GM13976 (cell line): Measurements from ENCODE around the gene MGAT4C.
"Not testable (repeated sequence)": the region's sequence is repeated elsewhere in the genome, so short reads cannot be mapped to it uniquely, and the experiment has no call there.

Experiments used
- DNase-seq: peaks from one replicate; pipeline ENCODE4 v3.0.0; 2012; ENCODE audit warnings: low spot score
- CTCF ChIP-seq: IDR thresholded peaks from 2 replicates; pipeline ENCODE4 v1.5.1; 2012; ENCODE audit warnings: borderline replicate concordance, mild to moderate bottlenecking; ENCODE audit not compliant: insufficient read depth; ENCODE audit errors: extremely low read depth, missing control alignments, control extremely low read depth
- in situ Hi-C: fragments of 300-500 bp; cut with MboI; formaldehyde crosslinking; loops from one replicate; pipeline ENCODE4 v1.12.0; 2022; ENCODE audit warnings: low sequenced_read_pairs, mixed read lengths, inconsistent platforms; ENCODE audit not compliant: unreplicated experiment

Gene MGAT4C

GRCh38 chr12:86081843-86082242, 174.3 kb downstream of the MGAT4C start:
- in situ Hi-C loops, result no loop called here
- no peak for TF ChIP-seq CTCF
- DNase-seq, result no peak

- in situ Hi-C loops, result not testable (repeated sequence)
Observed at GRCh38 chr12:86059052-86059451, 197.1 kb downstream of the MGAT4C start.

GRCh38 chr12:86057092-86057845, 198.9 kb downstream of the MGAT4C start:
- in situ Hi-C loops, result no loop called here
- no peak for DNase-seq

More at GRCh38 chr12:86059052-86059451, 197.1 kb downstream of the MGAT4C start:
- not testable (repeated sequence) for DNase-seq

GRCh38 chr12:86052921-86053320, 203.3 kb downstream of the MGAT4C start:
- no peak for TF ChIP-seq CTCF
- DNase-seq, result no peak
- in situ Hi-C loops, result no loop called here

More at GRCh38 chr12:86057092-86057845, 198.9 kb downstream of the MGAT4C start:
- no peak for TF ChIP-seq CTCF

GRCh38 chr12:86050010-86050409, 206.2 kb downstream of the MGAT4C start:
- in situ Hi-C loops, result no loop called here
- no peak for DNase-seq
- no peak for TF ChIP-seq CTCF

GRCh38 chr12:86044396-86044795, 211.8 kb downstream of the MGAT4C start:
- in situ Hi-C loops, result no loop called here
- no peak for TF ChIP-seq CTCF
- DNase-seq, result no peak

- no peak for TF ChIP-seq CTCF
- in situ Hi-C loops, result no loop called here
- DNase-seq, result no peak
Observed at GRCh38 chr12:86042062-86042461, 214.1 kb downstream of the MGAT4C start.
